Astrocyte of the spinal cord (primary cell): ENCODE data around the gene CLASP1.
"Not testable (repeated sequence)": the region's sequence is repeated elsewhere in the genome, so short reads cannot be mapped to it uniquely, and the experiment has no call there.

Experiments used
- DNase-seq: peaks from one replicate; pipeline ENCODE4 v3.0.0; 2011; ENCODE audit warnings: low read depth, low spot score
- H3K4me3 ChIP-seq: 2 replicates; pipeline ENCODE4 v1.5.1; 2011; ENCODE audit warnings: low read depth, mild to moderate bottlenecking, low read length, moderate library complexity
- CTCF ChIP-seq: IDR thresholded peaks from 2 replicates; pipeline ENCODE4 v1.5.1; 2012; ENCODE audit warnings: low read depth, mild to moderate bottlenecking, low read length, inconsistent platforms
- in situ Hi-C: cut with HindIII; loops from 2 replicates; pipeline ENCODE4 v1.10.0; 2017; ENCODE audit warnings: low sequenced_read_pairs

The CLASP1 gene

GRCh38 chr2:121664086-121664485 is 14.8 kb upstream of the CLASP1 start:
- DNase-seq = no peak
- H3K4me3 ChIP-seq = no peak overlapping the region
- no peak for TF ChIP-seq CTCF
- in situ Hi-C loops = no loop called here

- in situ Hi-C loops = no loop called here
- H3K4me3 ChIP-seq = no peak overlapping the region
- TF ChIP-seq CTCF = no peak
- no peak for DNase-seq
Observed at GRCh38 chr2:121663434-121663833, 14.2 kb upstream of the CLASP1 start.

DNA sequence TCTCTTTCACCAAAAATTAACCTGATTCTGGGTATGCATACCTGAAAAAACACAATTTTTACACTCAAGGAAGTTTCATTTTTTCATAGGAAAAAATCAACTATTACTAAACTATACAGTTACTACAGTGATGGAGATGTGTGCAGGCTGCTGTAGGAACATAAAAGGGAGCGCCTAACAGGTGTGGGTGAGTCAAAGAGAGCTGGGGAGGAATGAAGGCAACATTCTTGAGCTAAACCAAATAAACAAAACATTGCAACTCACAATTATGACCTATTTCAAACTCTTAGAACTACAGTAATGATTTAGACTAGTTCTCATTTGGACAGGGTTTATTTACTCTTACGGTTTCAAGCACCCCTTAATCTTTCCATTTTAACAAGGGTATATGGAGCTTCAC is 13.4 kb upstream of the CLASP1 start:
- TF ChIP-seq CTCF = no peak
- in situ Hi-C loops = no loop called here
- no peak overlapping the region for H3K4me3 ChIP-seq
- DNase-seq = no peak

- no peak for TF ChIP-seq CTCF
- in situ Hi-C loops = no loop called here
- no peak overlapping the region for H3K4me3 ChIP-seq
- DNase-seq = no peak
Observed at GRCh38 chr2:121659933-121660332, 10.7 kb upstream of the CLASP1 start.

DNA sequence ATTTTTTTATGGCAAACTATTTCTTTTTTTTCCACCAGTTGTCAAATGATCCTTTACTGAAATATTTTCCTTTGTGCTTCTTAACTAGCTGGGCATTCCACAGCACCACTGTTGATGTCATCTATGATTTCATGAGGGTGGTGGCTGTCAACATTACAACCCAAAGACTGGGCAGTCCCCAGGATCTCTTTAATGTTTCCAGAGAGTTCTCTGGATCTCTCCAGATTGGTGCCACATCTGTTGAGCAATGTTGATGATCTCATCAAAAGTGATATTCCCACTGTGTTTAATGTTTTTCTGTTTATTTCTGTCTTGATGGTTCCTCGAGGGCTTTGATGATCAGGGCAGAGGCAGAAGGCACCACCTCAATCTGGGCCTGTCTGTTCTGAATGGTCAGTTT is 9.1 kb upstream of the CLASP1 start:
- H3K4me3 ChIP-seq, in situ Hi-C loops, DNase-seq: not testable (repeated sequence)

DNA sequence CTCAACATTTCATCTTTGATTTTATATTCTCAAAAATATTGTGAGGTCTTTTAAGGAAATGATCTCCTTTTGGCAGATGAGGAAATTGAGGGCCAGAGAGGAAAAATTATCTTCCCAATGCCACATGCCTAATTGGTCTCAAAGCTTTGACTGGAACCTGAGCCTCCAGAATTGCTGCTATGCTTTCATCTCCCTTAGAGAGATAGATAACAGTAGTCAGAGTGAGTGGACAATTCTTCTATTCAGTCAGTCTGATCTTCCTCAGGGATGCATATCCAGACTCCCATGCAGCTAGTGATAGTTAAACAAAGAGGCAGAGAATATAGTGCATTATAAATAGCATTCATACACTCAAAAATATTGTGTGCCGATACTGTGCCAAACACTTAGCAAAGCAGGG is 3.8 kb upstream of the CLASP1 start:
- no peak for DNase-seq
- in situ Hi-C loops = no loop called here
- no peak for TF ChIP-seq CTCF

GRCh38 chr2:121650315-121650930 is 1.2 kb upstream of the CLASP1 start:
- in situ Hi-C loops = no loop called here
- peak; percentile 29 for DNase-seq
- no peak for TF ChIP-seq CTCF
- H3K4me3 ChIP-seq = peak overlapping the region; percentile 85

More for the DNA sequence above, 3.8 kb upstream of the CLASP1 start:
- H3K4me3 ChIP-seq = no peak overlapping the region
